Activated T-cell treated with anti-CD3 and anti-CD28 coated beads for 1 hour (primary cell): ENCODE measurements around the gene MTHFSD.

Experiments used
- DNase-seq: peaks from one replicate; pipeline ENCODE4 v3.0.0-alpha.2; 2020; ENCODE audit warnings: low read depth

The MTHFSD gene

GRCh38 chr16:86528061-86528929 is 26.7 kb downstream of the MTHFSD start:
- DNase-seq = no peak

DNA sequence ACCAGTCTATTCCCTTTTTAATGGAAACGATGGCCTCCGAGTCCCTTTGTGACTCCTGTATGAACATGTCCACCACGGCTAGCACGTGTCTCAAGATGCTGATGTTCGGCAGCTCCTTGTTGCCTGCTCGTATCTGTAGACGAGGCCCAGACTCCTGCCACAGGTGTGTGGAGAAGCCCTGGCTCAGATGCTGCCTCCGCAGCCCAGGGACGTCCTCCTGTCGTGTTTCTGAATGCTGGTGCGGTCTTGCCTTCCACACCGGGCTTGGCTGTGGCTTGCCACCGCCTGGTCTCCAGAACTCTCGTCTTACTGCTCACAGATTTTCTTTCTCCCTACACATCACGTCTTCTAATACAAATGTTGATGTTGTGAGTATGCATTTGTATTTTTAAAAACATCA is 27.7 kb downstream of the MTHFSD start:
- DNase-seq = no peak

DNA sequence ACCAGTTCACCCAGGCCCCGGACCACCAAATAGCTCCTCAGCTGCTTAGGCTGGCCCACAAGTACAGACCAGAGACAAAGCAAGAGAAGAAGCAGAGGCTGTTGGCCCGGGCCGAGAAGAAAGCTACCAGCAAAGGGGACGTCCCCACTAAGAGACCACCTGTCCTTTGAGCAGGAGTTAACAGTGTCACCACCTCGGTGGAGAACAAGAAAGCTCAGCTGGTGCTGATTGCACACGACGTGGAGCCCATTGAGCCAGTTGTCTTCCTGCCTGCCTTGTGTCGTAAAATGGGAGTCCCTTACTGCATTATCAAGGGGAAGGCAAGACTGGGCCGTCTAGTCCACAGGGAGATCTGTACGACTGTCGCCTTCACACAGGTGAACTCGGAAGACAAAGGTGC is 29.3 kb downstream of the MTHFSD start:
- DNase-seq = no peak

DNA sequence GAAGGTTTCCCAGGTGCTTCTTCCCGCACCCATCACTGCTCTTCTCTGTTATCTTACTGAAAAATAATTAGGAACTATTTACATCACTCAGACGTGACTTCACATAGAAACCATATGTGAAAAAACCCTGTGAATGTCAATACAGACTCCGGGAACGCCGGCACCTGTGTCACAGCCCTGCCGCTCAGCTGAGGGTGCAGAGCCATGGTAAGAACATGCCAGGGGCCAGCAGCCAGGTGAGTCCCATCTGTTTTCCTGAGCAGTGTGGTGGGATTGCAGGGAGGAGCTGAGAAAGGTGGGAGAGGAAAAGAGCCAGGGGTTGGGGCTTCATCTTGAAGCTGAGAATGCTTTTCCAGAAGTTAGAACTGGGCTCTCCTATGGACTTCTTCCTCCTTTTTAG is 31.0 kb downstream of the MTHFSD start:
- DNase-seq = no peak

GRCh38 chr16:86523166-86523740 is 31.8 kb downstream of the MTHFSD start:
- no peak for DNase-seq

DNA sequence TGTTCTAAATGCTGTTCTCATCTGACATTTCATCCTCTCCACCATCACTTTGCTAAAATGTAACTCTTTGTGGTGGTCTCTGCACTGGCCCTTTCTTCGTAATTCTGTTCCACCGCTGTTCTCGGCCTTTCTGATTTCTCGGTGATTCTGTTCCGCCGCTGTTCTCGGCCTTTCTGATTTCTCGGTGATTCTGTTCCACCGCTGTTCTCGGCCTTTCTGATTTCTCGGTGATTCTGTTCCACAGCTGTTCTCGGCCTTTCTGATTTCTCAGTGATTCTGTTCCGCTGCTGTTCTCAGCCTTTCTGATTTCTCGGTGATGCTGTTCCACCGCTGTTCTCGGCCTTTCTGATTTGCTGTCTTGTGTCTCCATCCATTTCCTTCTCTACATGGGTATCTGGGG is 32.4 kb downstream of the MTHFSD start:
- no peak for DNase-seq

DNA sequence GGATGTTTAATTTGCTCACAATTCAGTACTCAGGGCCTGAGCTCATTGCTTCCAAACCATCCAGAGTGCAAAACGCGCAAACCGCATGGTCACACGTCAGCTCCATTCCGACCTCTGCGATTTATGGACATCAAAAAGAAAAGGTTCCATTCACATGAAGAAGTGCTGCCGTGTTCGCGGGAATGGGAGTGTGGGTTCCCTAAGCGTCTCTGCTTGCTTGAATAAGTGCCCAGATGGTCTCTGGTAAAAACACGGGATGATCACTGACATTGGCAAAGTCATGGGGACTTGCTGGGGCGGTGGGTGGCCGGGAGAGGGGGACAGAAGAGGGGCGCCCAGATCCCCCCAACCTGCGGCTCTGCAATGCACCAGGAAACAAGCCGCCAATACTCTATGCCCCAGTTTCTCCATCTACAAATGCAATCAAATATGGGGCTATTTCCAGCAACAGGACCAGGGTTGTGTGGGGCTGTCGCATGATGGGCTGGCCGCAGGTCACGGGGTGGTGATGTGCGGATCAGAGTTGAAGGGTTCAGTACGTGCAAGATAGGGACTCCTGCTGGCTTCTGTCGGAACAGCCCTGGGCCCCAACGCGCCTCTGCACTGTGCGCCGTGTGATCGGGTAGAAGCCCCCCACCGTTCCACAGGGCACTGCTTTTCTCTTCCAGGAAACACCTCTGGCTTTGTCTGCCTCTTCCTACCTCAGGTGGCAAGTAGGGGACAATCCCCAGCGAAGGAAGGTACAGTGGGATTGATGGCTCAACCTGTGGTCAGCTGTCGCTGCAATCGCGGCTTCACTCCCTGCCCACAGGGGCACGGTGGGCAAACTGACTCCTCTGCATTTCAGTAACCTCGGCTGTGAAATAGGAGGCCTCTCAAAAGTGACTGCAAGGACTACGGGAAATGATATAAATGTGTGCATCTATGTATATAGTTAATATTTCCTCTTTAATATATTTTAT is 33.5 kb downstream of the MTHFSD start:
- no peak for DNase-seq

DNA sequence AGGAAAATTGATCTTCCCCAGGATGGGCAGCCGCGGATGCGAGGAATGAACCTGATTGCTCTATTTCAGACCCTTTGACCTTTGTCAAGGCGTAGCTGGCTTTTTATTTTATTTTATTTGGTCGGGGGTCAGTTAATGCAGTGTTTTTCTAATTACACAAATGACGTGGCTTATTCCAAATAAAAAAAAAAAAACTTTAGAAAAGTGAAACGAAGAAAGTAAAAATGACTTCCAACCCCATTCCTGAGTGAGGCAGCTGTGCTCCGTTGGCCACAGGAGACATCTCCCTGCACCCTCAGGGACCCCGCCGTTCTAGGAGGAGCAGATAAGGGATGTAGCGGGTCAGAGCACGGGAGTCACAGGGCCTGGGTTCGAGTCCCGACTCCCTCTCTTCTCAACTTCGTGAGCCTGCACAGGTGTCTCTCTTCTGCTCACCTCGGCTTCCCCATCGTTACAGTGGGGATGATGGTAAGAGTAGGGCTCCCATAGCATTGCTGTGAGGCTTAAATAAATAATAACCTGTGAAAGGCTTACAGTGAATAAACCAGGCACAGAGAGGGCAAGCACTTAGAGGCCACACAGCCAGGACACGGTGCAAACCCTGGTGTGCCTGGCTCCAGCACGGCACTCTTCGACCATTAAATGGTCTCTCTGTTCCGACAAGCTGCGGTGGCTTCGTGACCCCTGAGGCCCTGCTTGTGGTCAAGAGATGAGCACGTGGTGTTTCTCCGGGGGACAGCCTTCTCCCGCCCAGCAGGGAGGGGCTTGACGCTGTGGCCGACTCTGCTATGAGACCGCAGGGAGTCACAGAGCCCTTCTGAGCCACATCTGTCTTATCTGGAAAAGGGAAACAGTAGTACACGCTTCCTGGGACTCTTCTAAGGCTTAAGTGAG is 34.5 kb downstream of the MTHFSD start:
- DNase-seq = no peak

DNA sequence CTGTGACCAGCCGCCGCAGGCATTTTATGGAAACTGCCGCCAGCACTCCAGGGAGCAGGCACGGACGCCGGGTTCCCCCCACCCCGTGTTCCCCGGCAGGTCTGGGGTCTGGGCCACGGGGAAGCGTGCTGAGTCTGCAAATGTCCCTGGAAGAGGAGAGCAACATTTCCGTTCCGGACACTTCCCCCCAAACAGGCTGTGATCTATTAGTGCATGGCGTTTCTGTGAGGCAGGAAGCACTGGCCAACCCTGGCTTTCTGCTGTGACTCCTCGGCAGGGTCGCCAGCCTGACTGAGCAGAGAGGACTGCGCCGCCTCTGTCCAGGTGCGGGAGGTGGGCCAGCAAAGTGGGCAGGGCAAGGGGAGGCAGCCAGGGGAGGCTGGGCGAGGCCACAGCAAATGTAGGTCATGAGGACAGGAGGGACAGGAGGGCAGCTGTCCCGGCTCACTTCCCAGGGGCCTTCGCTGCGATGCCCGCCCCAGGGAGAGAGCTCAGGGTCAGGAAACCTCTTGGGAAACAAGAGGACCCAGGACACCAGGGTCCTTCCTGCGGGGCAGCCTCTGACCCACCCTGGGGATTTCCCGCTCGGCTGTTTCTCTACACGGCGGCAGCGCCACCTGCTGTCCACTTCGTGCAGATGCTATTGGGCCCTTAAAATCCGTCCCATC is 35.3 kb downstream of the MTHFSD start:
- peak; percentile 40 for DNase-seq

- DNase-seq = no peak
Measured at GRCh38 chr16:86519007-86519648, 35.9 kb downstream of the MTHFSD start.

DNA sequence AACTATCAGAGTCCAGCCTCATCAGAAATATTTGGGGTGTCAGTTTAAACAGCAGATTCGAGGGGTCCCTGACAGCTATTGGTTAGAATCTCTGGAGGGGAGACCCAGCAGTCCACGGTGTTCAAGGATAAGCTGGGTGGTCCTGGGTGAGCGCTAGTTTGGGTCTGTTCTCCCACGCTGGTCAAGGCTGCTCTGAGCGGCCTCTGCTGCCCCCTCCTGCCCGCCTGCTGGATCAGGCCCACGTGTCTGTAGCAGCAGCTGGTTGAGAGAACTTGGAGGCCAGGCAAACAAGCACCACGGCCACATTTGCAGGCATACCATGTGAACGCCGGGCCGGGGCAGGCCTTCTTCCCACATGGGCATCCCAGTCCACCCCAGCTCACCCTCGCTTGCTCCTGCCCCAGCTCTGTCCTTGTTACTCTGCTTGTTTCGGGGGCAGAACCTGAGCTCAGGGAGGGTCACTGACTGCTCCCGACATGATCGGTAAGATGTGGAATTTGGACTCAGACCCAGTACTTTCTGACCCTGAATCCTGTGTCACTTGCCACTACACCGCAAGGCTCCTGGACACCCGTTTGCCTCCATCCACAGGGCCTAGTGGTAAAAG is 37.3 kb downstream of the MTHFSD start:
- DNase-seq = no peak

- no peak for DNase-seq
Measured at GRCh38 chr16:86517033-86517432, 38.0 kb downstream of the MTHFSD start.

DNA sequence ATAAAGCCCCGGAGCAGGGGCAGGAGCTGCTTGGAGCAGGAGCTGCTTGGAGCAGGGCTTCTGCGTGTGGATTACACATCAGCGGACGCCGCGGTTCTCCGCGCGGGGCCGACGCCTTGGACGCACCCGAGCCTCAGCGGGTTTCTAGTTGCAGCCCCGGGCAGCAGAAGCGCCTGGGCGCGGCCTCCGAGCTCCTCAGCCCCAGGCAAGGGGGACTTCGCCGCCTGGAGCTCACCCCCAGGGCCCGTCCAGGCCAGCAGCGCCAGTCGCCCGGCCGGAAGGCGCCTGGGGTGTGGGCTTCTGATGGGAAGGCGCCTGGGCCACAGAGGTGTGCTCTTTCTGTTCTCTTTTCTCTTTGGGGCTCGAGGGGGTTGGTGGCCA is 38.4 kb downstream of the MTHFSD start:
- DNase-seq = no peak

DNA sequence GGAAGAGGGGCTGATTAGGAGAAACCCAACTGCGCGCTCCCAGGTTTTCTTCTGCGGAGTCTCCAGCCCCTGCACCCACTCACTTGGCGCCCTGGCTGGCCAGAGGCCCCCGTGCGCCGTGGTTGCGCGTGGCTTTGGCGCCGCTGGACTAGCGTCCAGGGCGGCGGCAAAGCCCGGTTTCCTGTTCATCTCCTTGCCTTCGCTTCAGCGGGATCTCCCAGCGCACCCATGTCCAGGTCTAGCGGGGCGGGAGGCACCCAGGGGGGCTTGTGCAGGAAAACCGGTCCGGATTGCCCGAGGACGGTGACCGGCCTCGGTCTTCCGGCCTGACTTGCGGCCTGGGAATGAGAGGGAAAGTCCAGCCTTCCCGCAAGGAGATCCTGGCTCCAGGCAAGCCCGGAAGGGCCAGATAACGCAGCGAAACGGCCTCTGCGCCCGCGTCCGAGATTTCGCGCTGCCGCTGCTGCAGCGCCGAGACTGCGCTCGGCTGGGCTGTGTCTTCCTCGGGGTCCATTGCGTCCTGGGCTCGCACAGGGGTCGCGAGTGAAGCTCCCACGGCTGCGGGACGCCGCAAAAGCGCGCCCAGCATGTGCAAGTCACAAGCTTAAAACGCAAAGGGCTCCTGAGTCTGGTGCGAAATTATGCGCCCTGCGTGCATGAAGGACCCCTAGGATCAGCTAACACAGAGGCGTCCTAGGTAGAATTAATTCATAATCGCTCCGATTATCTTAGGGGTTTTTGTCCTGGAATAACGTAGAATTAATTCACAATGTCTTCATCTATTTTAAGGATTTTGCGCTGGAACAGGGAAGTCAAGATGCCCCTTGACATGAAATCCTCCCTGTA is 39.0 kb downstream of the MTHFSD start:
- DNase-seq = no peak

- no peak for DNase-seq
Measured at GRCh38 chr16:86515413-86515776, 39.6 kb downstream of the MTHFSD start.

DNA sequence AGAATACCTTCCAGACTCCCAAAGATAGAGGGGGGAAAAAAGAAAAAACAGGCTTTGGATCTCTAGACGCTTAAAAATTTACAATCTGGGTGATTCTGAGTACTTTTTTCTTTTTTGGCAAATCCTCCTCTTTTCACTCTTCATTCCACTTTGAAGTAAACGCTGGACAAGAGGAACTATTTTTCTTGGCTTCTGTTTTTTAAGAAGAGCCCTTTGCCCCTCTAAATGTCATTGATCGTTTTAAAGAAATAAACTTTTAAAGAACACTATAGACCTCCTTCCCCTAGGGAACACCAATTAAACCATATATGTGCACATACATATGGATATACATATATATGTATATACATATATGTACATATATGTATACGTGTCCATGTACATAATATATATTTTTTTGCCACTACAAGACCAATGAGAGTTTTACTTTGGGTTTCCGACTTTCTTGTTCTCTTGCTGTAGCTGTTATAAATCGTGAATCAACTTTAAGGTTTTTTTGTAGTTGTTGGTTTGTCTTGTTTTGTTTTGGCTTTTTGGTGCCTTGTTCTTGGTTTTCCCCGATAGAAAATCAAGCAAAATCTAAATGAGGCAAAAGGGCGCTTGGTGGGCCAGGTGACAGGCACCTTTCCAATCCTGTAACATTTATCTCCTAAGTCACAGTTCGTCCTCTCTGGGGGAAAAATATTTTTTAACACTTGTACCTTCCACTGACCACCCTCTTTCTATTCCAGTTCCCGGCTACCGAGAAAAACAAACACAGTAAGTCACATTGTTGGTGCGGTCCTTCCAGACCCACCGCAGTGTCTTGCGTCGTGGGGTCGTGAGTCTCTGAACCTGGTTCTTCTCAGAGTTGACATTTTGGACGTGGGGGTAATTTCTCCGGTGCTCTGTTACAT is 40.3 kb downstream of the MTHFSD start:
- DNase-seq = no peak

- DNase-seq = no peak
Measured at GRCh38 chr16:86513471-86514277, 41.4 kb downstream of the MTHFSD start.
